Lung (tissue), 12 donors: ENCODE results near the gene PLSCR2. TPM values are rescaled to one million over a fixed set of nuclear protein-coding genes. Genes with fewer than 3 reads are reported as not detected.

Source experiments
- ATAC-seq: fragments of 200-7000 bp; cut with Tn5 transposase; one replicate; pipeline ENCODE4 v1.9.1; 2020; ENCODE audit warnings: moderate number of reproducible peaks; ENCODE audit not compliant: insufficient read depth, low FRiP score
- DNase-seq, 3 donors: peaks; one replicate each; pipeline ENCODE4 v3.0.0-alpha.2; 2013 to 2017
- H3K27ac ChIP-seq, 2 donors: one replicate each; pipeline ENCODE4 v1.5.1; 2013; ENCODE audit warnings: mild to moderate bottlenecking in 2 of 2, moderate library complexity in 2 of 2, control low read depth in 1 of 2, inconsistent platforms in 1 of 2, low read depth in 1 of 2, low read length in 1 of 2
- H3K27me3 ChIP-seq, 3 donors: one replicate each; pipeline ENCODE4 v1.5.1; 2013; ENCODE audit warnings: low read length in 2 of 3; ENCODE audit not compliant: control insufficient read depth in 3 of 3, insufficient read depth in 3 of 3
- H3K36me3 ChIP-seq, 4 donors: one replicate each; pipeline ENCODE4 v1.5.1; 2013; ENCODE audit warnings: low read length in 4 of 4, mild to moderate bottlenecking in 1 of 4, moderate library complexity in 1 of 4; ENCODE audit not compliant: control insufficient read depth in 4 of 4, insufficient read depth in 4 of 4
- H3K4me1 ChIP-seq, 5 donors: one replicate each; pipeline ENCODE4 v1.5.1; 2013; ENCODE audit warnings: low read length in 5 of 5, mild to moderate bottlenecking in 2 of 5, moderate library complexity in 1 of 5; ENCODE audit not compliant: control insufficient read depth in 5 of 5, insufficient read depth in 5 of 5
- H3K4me3 ChIP-seq: one replicate; pipeline ENCODE4 v1.5.1; 2013; ENCODE audit warnings: mild to moderate bottlenecking, control low read depth, moderate library complexity
- H3K9ac ChIP-seq, 2 donors: one replicate each; pipeline ENCODE4 v1.5.1; 2013; ENCODE audit warnings: low read length in 2 of 2, control low read depth in 1 of 2; ENCODE audit not compliant: insufficient read depth in 1 of 2
- H3K9me3 ChIP-seq, 4 donors: one replicate each; pipeline ENCODE4 v1.5.1; 2013; ENCODE audit warnings: low read length in 3 of 4, mild to moderate bottlenecking in 1 of 4, moderate library complexity in 1 of 4; ENCODE audit not compliant: control insufficient read depth in 4 of 4, insufficient read depth in 3 of 4
- CTCF ChIP-seq: IDR thresholded peaks from 2 replicates; pipeline ENCODE4 v1.5.1; 2012; ENCODE audit warnings: mild to moderate bottlenecking; ENCODE audit errors: control extremely low read depth, extremely low read depth
- WGBS, 2 donors: extraction: QIAGEN DNeasy Blood & Tissue Kit; methylation state at CpG; one replicate each; pipeline ENCODE4 v1.1.7; 2013; 5-methylcytosine and 5-hydroxymethylcytosine counted together
- polyA plus RNA-seq, 2 donors: library from polyadenylated mRNA; stranded (reverse); fragments of 200-250 nt; gene quantifications; one replicate each; pipeline ENCODE4 v1.2.1, GENCODE V29; 2013
- total RNA-seq, 2 donors: library from RNA; depleted of rRNA in 1 of 2; stranded (reverse); fragments of >200 nt in 1 of 2; gene quantifications; one replicate each; pipeline ENCODE4 v1.2.1, GENCODE V29; 2014 to 2021
- donor health status: control.
- donor health status: control.
- donor health status: Bipolar disorder and iron deficiency.
- donor health status: healthy.
- donor health status: DM: yes; HTN: yes; CAD: no.

The PLSCR2 gene
- total and polyA plus RNA-seq, 4 donors, result 0.03 to 0.33 TPM; not detected in 2

- ATAC-seq, result no peak
- Histone ChIP-seq H3K27ac (no peak overlapping the region), H3K9ac (no peak overlapping the region), H3K4me1 (peaks cover 0 to 40% (median 5%) of the 10 kb centered on the region in 5 donors), H3K4me3 (no peak overlapping the region), H3K27me3 (no peaks in the 10 kb centered on the region), H3K9me3 (no peaks in the 10 kb centered on the region), H3K36me3 (no peaks in the 10 kb centered on the region)
- TF ChIP-seq CTCF, result no peak
- DNase-seq, result no peak
- 63 to 84% methylated on average over 2 of the region's 2 CpGs for WGBS, 2 donors
These were observed 81.8 kb downstream of the PLSCR2 start for GRCh38 chr3:146387566-146387965.

- Histone ChIP-seq H3K27me3 (no peaks in the 10 kb centered on the region), H3K9me3 (no peaks in the 10 kb centered on the region), H3K4me3 (no peak overlapping the region), H3K9ac (no peak overlapping the region), H3K4me1 (peaks cover 0 to 35% (median 5%) of the 10 kb centered on the region in 5 donors), H3K36me3 (no peaks in the 10 kb centered on the region), H3K27ac (no peak overlapping the region)
- TF ChIP-seq CTCF, result no peak
- DNase-seq (no peak), ATAC-seq (no peak)
- WGBS, 2 donors, result 71 to 73% methylated on average over 1 of the region's 1 CpG
These were observed 82.4 kb downstream of the PLSCR2 start for GRCh38 chr3:146386936-146387335.

GRCh38 chr3:146384786-146385185 is 84.6 kb downstream of the PLSCR2 start:
- H3K9me3 ChIP-seq, result peaks cover 0 to 1% (median 0%) of the 10 kb centered on the region in 4 donors
- no peak overlapping the region for H3K27ac ChIP-seq
- no peak for ATAC-seq
- DNase-seq, result no peak
- no peak overlapping the region for H3K9ac ChIP-seq
- H3K36me3 ChIP-seq, result no peaks in the 10 kb centered on the region
- TF ChIP-seq CTCF, result no peak
- H3K4me1 ChIP-seq, result peaks cover 0 to 15% (median 5%) of the 10 kb centered on the region in 5 donors
- H3K27me3 ChIP-seq, result no peaks in the 10 kb centered on the region
- H3K4me3 ChIP-seq, result no peak overlapping the region

Other genes with a start within 250 kb of the PLSCR2 start
- 10 to 100 TPM; 23.4 to 95.2 TPM for gene PLSCR4, start 218.5 kb downstream of the PLSCR2 start, total RNA-seq
- 10 to 100 TPM; 10.8 to 18.3 TPM for gene PLSCR4, start 218.5 kb downstream of the PLSCR2 start, polyA plus RNA-seq
- 100 to 1,000 TPM in 1 of 2 donors, 10 to 100 TPM in 1; 91.9 to 125 TPM for gene PLSCR1, start 75.0 kb upstream of the PLSCR2 start, total RNA-seq
- 100 to 1,000 TPM in 1 of 2 donors, 10 to 100 TPM in 1; 38.6 to 211 TPM for gene PLSCR1, start 75.0 kb upstream of the PLSCR2 start, polyA plus RNA-seq
- not detected for gene PLSCR5, start 135.8 kb upstream of the PLSCR2 start, total RNA-seq
- gene PLSCR5, start 135.8 kb upstream of the PLSCR2 start, polyA plus RNA-seq, result not detected